ENCODE data around the gene LCAT. TPM values are rescaled to one million over a fixed set of nuclear protein-coding genes. Genes with fewer than 3 reads are reported as not detected.
"Not testable (repeated sequence)": the region's sequence is repeated elsewhere in the genome, so short reads cannot be mapped to it uniquely, and the experiment has no call there.

Gene LCAT
- total RNA-seq, 2 experiments from 2014 or later, result 10.7 to 14.8 TPM

DNA sequence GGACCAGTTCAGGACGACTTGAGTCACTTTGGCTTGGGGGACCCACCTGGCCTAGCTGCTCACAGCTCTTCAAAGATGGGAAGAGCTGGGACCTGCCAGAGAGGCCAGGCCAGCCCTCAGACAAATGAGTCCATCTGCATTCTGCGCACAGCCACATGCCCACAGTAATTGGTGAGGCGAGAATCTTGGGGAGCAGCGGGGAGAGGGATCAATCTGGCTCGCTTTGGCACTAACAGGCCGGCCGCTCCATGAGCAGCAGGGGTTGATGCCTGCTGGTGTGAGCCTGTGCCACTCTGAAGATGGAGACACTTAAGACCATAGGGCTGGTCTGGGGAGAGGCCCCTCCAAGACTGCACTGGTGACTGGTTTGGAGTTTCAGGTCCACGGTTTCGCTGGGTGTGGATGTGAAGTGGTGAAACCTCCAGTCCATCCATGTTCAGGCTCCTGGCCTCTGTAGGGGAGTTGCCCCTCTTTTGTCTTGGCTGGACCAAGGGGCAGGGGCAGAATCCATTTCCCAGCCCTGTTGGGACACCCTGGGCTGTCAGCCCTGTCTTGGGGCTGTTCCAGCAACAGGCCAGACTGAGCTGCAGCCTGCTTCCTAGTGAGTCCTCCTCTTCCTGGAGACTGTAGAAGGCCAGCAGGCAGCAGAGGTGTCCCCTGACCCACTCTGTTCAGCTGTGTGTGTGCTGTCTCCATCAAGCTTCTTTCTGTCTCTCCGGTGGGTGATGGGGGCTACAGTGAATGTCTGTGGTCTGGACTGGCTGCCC, 19.6 kb downstream of the LCAT start:
- no peak for DNase-seq
- no peak overlapping the region for H3K4me3 Mint-ChIP-seq
- ChIA-PET POLR2A (interaction anchor here (0.8 to 5.2 kb wide), 2 partner anchors 11 to 30 kb away, joined by 3 to 42 read pairs; partner anchors contain the start of gene PSMB10), CTCF (interaction anchor here (1.1 to 2.0 kb wide), 4 partner anchors 48 to 403 kb away, joined by 3 to 10 read pairs (median 4); no protein-coding TSS in a partner anchor)
- no peaks in the 10 kb centered on the region for H3K27me3 Mint-ChIP-seq
- H3K27ac Mint-ChIP-seq, result no peak overlapping the region
- no peaks in the 10 kb centered on the region for H3K9me3 Mint-ChIP-seq
- peaks cover 5% of the 10 kb centered on the region for H3K4me1 Mint-ChIP-seq
- H3K36me3 Mint-ChIP-seq (ENCODE audit: low read depth), result no peaks in the 10 kb centered on the region

DNA sequence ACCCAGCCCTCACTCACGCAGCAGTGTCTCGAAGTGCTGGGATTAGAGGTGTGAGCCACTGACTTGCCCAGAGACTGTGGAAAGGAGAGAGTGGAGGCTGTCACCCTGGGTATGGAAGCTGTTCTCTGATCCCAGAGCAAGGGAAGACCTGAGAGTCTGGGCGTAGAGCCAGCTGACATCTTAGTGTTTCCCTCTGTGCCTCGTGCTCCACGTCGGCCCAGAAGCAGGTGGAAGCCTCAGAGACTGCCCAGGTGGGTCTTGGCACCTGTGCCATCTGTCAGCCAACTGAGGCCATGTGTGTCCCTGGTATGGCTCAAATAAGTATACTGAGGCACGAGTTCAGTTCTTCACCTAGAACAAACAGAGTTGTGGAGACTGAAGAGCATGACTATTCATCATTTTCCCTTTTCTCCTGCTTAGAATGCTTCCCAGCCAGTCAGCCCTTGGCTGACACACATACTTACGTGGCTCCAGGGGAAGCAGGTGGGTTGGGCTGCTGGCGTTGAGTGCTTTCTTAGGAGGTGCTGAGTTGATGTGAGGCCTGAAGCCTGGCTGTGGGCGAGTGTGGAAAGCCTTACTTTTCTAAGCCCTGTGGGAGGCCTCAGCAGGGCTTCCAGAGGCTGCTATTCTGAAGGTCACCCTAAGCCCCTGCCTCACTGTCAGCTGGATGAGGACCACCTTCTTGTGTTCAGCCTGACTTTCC, 20.4 kb downstream of the LCAT start:
- ChIA-PET CTCF (interaction anchor here (1.2 to 1.9 kb wide), 3 partner anchors 40 to 403 kb away, joined by 3 to 5 read pairs (median 4); no protein-coding TSS in a partner anchor), POLR2A (interaction anchor here (5.2 kb wide), 1 partner anchor 11 kb away, joined by 42 read pairs; the partner anchor contains the start of gene PSMB10)

DNA sequence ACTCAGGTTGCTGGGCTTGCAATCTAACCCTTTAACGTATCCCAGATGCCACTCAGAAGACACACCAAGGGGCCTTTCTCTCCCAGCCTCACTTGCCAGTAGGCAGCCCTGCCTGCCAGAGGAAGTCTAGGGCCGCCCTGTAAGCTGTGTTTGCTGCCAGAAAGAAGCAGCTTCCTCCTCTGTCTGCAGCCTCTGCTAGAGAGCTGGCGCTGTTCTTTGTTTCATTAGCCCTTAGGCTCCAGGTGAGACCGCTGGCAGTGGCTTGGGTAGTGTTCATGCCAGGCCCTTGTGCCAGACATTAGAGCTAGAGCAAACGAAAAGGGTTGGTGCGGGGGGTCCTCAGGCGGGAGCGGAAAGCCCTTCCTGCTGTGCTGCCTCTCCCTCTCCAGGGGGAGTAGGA, 21.2 kb downstream of the LCAT start:
- no peaks in the 10 kb centered on the region for H3K36me3 Mint-ChIP-seq (ENCODE audit: low read depth)
- ChIA-PET POLR2A (interaction anchor here (0.6 to 5.2 kb wide), 3 partner anchors 8 to 12 kb away, joined by 3 to 42 read pairs (median 4); partner anchors contain the start of gene PSMB10), CTCF (interaction anchor here (0.6 to 1.9 kb wide), 5 partner anchors 18 to 402 kb away, joined by 3 to 8 read pairs (median 3); no protein-coding TSS in a partner anchor)
- no peak overlapping the region for H3K27ac Mint-ChIP-seq
- no peaks in the 10 kb centered on the region for H3K9me3 Mint-ChIP-seq
- H3K4me3 Mint-ChIP-seq, result no peak overlapping the region
- peaks cover 15% of the 10 kb centered on the region for H3K4me1 Mint-ChIP-seq
- no peak for DNase-seq
- no peaks in the 10 kb centered on the region for H3K27me3 Mint-ChIP-seq

More for the DNA sequence above, 20.4 kb downstream of the LCAT start:
- no peak overlapping the region for H3K4me3 Mint-ChIP-seq
- no peak overlapping the region for H3K27ac Mint-ChIP-seq
- H3K36me3 Mint-ChIP-seq (ENCODE audit: low read depth), result no peaks in the 10 kb centered on the region
- no peak for DNase-seq
- H3K4me1 Mint-ChIP-seq, result peaks cover 8% of the 10 kb centered on the region
- H3K9me3 Mint-ChIP-seq, result no peaks in the 10 kb centered on the region
- no peaks in the 10 kb centered on the region for H3K27me3 Mint-ChIP-seq

DNA sequence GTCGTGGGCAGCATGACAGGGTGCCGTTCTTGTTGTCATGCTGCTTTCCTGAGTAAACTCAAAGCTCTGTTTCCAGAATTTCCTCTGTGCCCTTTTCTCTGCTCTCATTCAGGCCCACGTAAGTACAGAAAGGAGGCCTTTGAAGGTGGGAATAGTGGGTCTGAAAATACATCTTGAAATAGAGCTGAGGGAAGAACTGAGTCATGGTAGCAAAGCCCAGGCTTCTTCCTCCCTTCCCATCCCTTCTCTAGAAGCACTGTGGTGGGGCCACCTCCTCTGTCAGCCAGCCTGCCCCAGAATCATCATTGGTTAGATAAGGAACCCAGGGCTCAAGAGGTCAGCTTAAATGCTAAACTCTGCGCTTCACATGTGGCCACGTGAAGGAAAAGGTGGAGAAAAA, 21.7 kb downstream of the LCAT start:
- Mint-ChIP-seq H3K9me3 (no peaks in the 10 kb centered on the region), H3K27me3 (no peaks in the 10 kb centered on the region), H3K36me3 (ENCODE audit: low read depth) (no peaks in the 10 kb centered on the region), H3K4me3 (no peak overlapping the region), H3K4me1 (peaks cover 20% of the 10 kb centered on the region), H3K27ac (no peak overlapping the region)
- POLR2A ChIA-PET, result interaction anchor here (0.9 to 5.2 kb wide), 2 partner anchors 9 to 13 kb away, joined by 3 to 42 read pairs; partner anchors contain the start of gene PSMB10
- DNase-seq, result no peak
- CTCF ChIA-PET, result interaction anchor here (0.6 to 1.9 kb wide), 5 partner anchors 19 to 401 kb away, joined by 3 to 8 read pairs (median 3); no protein-coding TSS in a partner anchor

DNA sequence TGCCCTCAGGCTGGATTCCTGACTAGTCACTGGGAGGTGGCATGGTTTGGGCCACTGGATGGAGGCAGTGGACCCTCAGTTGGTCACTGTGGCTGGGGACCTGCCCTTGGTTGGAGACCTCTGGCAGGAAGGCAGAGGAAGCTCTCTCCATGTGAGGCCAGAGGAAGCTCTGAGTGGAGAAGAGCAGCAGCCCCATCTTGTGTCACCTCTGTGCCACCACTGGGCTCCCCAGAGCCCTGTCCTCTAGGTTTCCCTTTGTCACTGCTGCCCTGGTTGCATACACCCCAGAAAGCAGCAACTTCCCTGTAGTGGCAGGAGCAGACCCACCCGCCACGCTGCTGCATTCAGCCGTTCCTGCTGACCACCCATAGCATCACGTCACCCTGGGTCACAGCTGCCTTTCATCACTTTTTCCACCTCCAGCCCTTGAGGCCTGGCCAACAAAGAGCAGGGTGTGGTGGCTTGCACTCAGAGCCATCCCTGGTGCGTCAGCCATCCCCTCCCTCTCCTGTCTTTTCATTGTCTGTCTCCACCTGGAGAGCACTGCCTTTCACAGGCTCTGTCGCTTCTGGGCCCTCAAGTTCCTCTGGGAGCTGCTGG, 24.2 kb downstream of the LCAT start:
- Mint-ChIP-seq H3K27ac (no peak overlapping the region), H3K36me3 (ENCODE audit: low read depth) (no peaks in the 10 kb centered on the region), H3K9me3 (no peaks in the 10 kb centered on the region), H3K27me3 (no peaks in the 10 kb centered on the region), H3K4me3 (no peak overlapping the region), H3K4me1 (peaks cover 26% of the 10 kb centered on the region)
- ChIA-PET POLR2A (interaction anchor here (1.0 to 2.9 kb wide), 2 partner anchors 16 to 27 kb away, joined by 3 to 9 read pairs; partner anchors contain the start of gene PSKH1), CTCF (interaction anchor here (0.6 to 3.2 kb wide), 2 partner anchors 104 to 176 kb away, joined by 3 to 23 read pairs; no protein-coding TSS in a partner anchor)
- no peak for DNase-seq

DNA sequence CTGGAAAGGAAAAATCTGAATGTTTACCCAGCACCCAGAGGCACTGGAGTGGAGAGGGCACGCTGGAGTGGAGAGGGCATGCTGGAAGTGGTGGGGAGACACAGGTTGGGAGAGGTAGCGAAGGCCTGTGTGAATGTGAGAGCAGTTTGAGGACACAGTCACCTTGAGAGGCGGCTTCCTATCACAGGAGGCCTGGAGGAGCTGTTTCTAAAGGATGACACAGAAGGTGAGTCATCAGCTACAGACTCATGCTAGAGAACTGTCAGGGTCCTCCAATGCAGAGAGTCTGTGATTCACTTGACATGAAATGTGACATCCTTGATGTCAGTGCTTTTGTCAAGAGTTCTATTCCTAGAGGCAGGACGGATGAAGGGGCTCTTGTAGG, 26.1 kb downstream of the LCAT start:
- CTCF ChIA-PET, result interaction anchor here (1.0 to 3.2 kb wide), 4 partner anchors 11 to 102 kb away, joined by 3 to 23 read pairs (median 5); no protein-coding TSS in a partner anchor
- Mint-ChIP-seq H3K9me3 (no peaks in the 10 kb centered on the region), H3K27me3 (no peaks in the 10 kb centered on the region), H3K36me3 (ENCODE audit: low read depth) (no peaks in the 10 kb centered on the region), H3K4me1 (peaks cover 26% of the 10 kb centered on the region), H3K27ac (peak overlapping the region; percentile 61), H3K4me3 (no peak overlapping the region)
- DNase-seq, result peak; percentile 47
- POLR2A ChIA-PET, result interaction anchor here (2.9 to 3.2 kb wide), 2 partner anchors 18 to 25 kb away, joined by 9 to 13 read pairs; partner anchors contain the start of genes PSKH1 and PSMB10

DNA sequence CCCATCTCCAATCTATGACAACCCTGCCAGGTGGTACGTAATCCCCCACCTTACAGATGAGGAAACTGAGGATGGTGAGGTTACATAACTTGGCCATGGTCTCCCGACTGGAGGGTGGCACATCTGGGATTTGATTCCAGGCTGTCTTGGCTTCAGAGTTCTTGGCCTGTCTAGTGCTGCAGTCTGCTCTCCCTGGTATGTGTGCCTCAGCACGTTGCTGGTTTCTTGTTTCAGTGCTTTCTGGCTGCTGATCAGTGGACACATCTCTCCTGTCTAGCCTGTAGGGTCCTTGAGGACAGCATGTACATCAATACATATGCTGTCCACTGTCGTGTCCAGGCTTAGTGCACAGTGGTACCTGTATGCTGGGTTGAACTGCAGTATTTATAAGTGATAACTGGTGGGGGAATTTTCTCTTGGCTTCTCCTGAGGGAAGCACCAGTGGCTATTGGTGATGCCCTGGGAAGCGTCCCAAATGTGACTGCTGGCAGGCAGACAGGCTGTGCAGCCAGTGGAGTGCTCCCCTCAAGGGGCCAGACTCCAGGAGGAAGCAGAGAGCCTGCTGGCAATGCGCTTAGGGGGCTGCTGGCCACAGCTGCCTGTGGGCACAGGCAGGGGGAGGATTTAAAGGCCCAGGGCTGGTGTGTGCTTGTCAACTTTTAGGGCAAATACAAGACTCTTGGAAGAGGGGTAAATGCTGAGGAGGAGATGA, 26.6 kb downstream of the LCAT start:
- ChIA-PET POLR2A (interaction anchor here (2.9 to 3.2 kb wide), 2 partner anchors 19 to 24 kb away, joined by 9 to 13 read pairs; partner anchors contain the start of genes PSKH1 and PSMB10), CTCF (interaction anchor here (1.0 to 3.2 kb wide), 4 partner anchors 11 to 101 kb away, joined by 3 to 23 read pairs (median 4); no protein-coding TSS in a partner anchor)
- Mint-ChIP-seq H3K9me3 (no peaks in the 10 kb centered on the region), H3K27me3 (no peaks in the 10 kb centered on the region), H3K4me3 (no peak overlapping the region), H3K4me1 (peaks cover 25% of the 10 kb centered on the region), H3K27ac (peak overlapping the region; percentile 61), H3K36me3 (ENCODE audit: low read depth) (no peaks in the 10 kb centered on the region)
- no peak for DNase-seq

DNA sequence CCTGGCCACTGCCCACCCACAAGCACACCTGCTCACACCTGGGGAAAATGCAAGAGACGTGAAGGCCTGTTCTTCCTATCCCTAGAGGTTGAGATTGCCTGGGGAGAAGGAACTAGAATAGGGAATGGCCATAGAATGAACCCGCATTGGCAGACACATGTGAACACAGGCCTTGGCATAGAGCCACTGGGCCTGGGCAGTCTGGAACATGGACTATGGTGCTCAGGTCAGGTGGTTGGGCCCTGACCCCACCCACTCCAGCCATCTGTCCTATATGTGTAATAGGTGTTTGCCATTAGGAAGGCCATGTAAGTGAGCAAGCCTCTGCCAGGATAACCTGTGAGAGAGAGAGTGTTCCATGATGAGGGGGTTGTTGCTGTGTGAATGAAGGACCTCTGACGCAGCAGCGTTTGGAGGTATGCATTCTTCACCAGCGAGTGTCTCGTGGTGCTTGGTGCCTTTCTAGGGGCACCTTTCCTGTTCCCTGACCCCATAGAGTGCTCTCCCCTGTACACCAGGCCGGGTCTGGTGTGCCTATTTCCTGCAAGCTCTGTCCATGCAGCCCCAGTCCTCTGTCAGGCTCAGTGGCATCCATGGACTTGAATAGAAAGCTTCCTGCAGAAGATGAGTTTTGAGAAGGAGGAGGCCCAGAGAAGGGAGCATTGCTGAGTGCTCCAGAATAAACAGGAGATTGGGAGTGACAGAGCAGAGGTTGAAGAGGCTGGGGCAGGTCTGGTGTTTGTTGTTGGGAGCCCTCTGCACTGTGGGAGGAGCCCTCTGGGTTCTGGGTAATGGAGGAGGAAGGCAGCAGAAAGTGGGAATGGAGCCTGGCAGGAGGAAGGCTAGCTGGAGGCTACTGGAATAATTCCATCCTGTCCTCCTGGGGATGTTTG, 27.8 kb downstream of the LCAT start:
- H3K4me1 Mint-ChIP-seq, result peaks cover 21% of the 10 kb centered on the region
- H3K36me3 Mint-ChIP-seq (ENCODE audit: low read depth), result no peaks in the 10 kb centered on the region
- ChIA-PET POLR2A (interaction anchor here (0.7 to 3.2 kb wide), 2 partner anchors 20 to 668 kb away, joined by 3 to 13 read pairs; partner anchors contain the start of gene PSMB10), CTCF (interaction anchor here (1.3 kb wide), 1 partner anchor 12 kb away, joined by 4 read pairs; no protein-coding TSS in a partner anchor)
- H3K27me3 Mint-ChIP-seq, result no peaks in the 10 kb centered on the region
- no peak for DNase-seq
- H3K4me3 Mint-ChIP-seq, result no peak overlapping the region
- peak overlapping the region; percentile 29 for H3K27ac Mint-ChIP-seq
- no peaks in the 10 kb centered on the region for H3K9me3 Mint-ChIP-seq

DNA sequence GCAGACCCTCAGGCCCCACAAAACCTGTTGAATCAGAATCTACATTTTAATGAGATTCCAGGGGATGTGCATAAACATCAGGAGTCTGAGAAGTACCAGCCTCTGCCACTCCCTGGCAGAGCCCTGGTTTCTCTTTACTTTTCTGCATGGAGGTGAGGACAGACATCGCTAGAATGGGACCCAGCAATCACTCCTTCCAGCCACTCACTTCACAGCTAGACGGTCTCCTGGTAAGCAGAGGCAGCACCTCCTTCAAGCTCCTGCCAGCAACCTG, 28.5 kb downstream of the LCAT start:
- H3K27me3 Mint-ChIP-seq; H3K27ac Mint-ChIP-seq; H3K4me3 Mint-ChIP-seq; DNase-seq; H3K36me3 Mint-ChIP-seq (ENCODE audit: low read depth); H3K9me3 Mint-ChIP-seq; CTCF ChIA-PET: not testable (repeated sequence)
- H3K4me1 Mint-ChIP-seq, result peaks cover 24% of the 10 kb centered on the region
- POLR2A ChIA-PET, result interaction anchor here (0.7 to 1.7 kb wide), 4 partner anchors 18 to 668 kb away, joined by 3 to 6 read pairs (median 3); partner anchors contain the start of gene PSKH1

DNA sequence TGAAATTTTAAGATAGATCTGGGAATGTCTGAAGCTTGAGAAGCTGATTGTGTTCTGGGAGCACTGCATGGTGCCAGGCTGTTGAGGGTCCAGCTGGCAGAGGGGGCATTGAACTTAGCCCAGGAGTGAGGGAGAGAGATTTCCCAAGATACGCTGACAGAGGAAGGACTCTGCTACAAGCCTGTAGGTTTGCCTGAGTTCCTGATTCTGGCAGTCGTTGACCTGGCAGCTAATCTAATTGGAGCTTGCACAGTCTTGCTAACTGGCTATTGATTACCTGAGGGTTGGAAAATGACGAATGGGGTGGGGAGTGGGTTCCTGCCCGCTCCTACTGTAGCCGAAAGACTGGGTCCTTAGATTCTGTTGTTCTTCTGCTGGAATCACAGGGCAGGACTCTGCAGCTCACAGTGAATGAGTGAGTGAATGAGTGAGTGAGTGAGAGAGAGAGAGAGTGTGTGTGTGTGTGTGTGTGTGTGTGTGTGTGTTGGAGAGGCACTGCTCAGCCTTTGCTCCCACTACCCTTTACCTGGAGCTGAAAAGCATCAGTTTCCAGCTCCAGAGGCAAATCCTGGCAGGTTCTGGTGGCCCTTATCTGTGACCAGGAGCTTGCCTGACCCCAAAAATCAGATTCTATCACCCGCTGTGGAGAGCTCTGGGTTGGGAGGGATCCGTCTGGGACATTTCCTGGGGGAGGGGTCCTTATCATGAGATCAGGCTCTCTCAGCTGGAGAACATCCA, 29.0 kb downstream of the LCAT start:
- Mint-ChIP-seq H3K9me3 (no peaks in the 10 kb centered on the region), H3K36me3 (ENCODE audit: low read depth) (no peaks in the 10 kb centered on the region), H3K27me3 (no peaks in the 10 kb centered on the region), H3K4me3 (no peak overlapping the region), H3K27ac (no peak overlapping the region), H3K4me1 (peaks cover 29% of the 10 kb centered on the region)
- POLR2A ChIA-PET, result interaction anchor here (0.7 to 1.7 kb wide), 5 partner anchors 16 to 667 kb away, joined by 3 to 6 read pairs (median 3); partner anchors contain the start of genes CTRL and PSKH1
- CTCF ChIA-PET, result interaction anchor here (0.6 kb wide), 1 partner anchor 400 kb away, joined by 3 read pairs; no protein-coding TSS in a partner anchor
- DNase-seq, result no peak

Measured in activated CD4-positive, alpha-beta memory T cell treated with anti-CD3 and anti-CD28 coated beads, Interleukin-2, amount 10 ng/mL, durations not matched to agents 7 days and 5 days (primary cell).